SK-N-SH (cell line): ENCODE data around the gene GSTM5. TPM values are rescaled to one million over a fixed set of nuclear protein-coding genes. Genes with fewer than 3 reads are reported as not detected.

Source experiments
- CTCF ChIA-PET: fragments of 300-600, 350-600 bp; formaldehyde crosslinking; extraction: SDS; loops from one replicate; lab custom pipeline; 2021; lab: Yijun Ruan, JAX
- POLR2A ChIA-PET: fragments of 350-600 bp; sonication (Branson Sonifier 250); formaldehyde crosslinking; extraction: SDS; loops from one replicate; lab custom pipeline; 2020; ENCODE audit warnings: antibody characterized with exemption, inconsistent platforms; lab: Yijun Ruan, JAX
- DNase-seq: peaks from one replicate; pipeline ENCODE4 v3.0.0; 2012
- H2AFZ ChIP-seq: fragments of 200-600 bp; sonication (generic); 2 replicates; pipeline ENCODE4 v1.8.1; 2016; ENCODE audit warnings: antibody characterized with exemption, mild to moderate bottlenecking, low read depth
- H3F3A ChIP-seq: fragments of 200-600 bp; sonication (generic); replicated peaks from 2 replicates; pipeline ENCODE3; 2016; ENCODE audit warnings: antibody characterized with exemption, mild to moderate bottlenecking; ENCODE audit not compliant: insufficient read depth
- H3K27ac ChIP-seq, 2 experiments: fragments of 200-500 bp in 1 of 2; fragments of 200-600 bp in 1 of 2; sonication (Bioruptor generic) in 1 of 2; sonication (generic), shearing (Covaris generic) in 1 of 2; 2 replicates each; pipeline versions ENCODE4 v1.5.1 to v1.6.1; 2014 to 2016; ENCODE audit warnings: low read depth in 2 of 2, inconsistent platforms in 1 of 2, low read length in 1 of 2, mild to moderate bottlenecking in 1 of 2, mixed read lengths in 1 of 2
- H3K27me3 ChIP-seq: fragments of 200-600 bp; sonication (generic), shearing (Covaris generic); 2 replicates; pipeline ENCODE4 v1.6.1; 2016; ENCODE audit warnings: mixed run types; ENCODE audit not compliant: insufficient read depth
- H3K36me3 ChIP-seq, 2 experiments: fragments of 200-500 bp in 1 of 2; fragments of 200-600 bp in 1 of 2; sonication (Bioruptor generic) in 1 of 2; sonication (generic) in 1 of 2; replicated peaks in 1 of 2; 2 replicates each; pipeline versions ENCODE3 to v1.5.1; 2014 to 2016; ENCODE audit warnings: low read length in 1 of 2, mild to moderate bottlenecking in 1 of 2; ENCODE audit not compliant: insufficient read depth in 2 of 2, control insufficient read depth in 1 of 2
- H3K4me1 ChIP-seq, 2 experiments: fragments of 200-500 bp in 1 of 2; fragments of 200-600 bp in 1 of 2; sonication (Bioruptor generic) in 1 of 2; sonication (generic), shearing (Covaris generic) in 1 of 2; 2 replicates each; pipeline versions ENCODE4 v1.5.1 to v1.6.1; 2014 to 2016; ENCODE audit warnings: low read depth in 1 of 2, low read length in 1 of 2, mixed run types in 1 of 2; ENCODE audit not compliant: insufficient read depth in 2 of 2, control insufficient read depth in 1 of 2
- H3K4me2 ChIP-seq: fragments of 200-600 bp; sonication (generic), shearing (Covaris generic); 2 replicates; pipeline ENCODE4 v1.6.1; 2017; ENCODE audit warnings: mixed run types
- H3K4me3 ChIP-seq, 2 experiments: fragments of 200-500 bp in 1 of 2; fragments of 200-600 bp in 1 of 2; sonication (Bioruptor generic) in 1 of 2; sonication (generic), shearing (Covaris generic) in 1 of 2; 2 replicates each; pipeline versions ENCODE4 v1.5.1 to v1.8.1; 2014 to 2016; ENCODE audit warnings: low read depth in 2 of 2, inconsistent platforms in 1 of 2, low read length in 1 of 2, mild to moderate bottlenecking in 1 of 2, mixed read lengths in 1 of 2, moderate library complexity in 1 of 2
- H3K79me2 ChIP-seq: fragments of 200-600 bp; sonication (generic); 2 replicates; pipeline ENCODE4 v1.8.1; 2017; ENCODE audit warnings: mild to moderate bottlenecking; ENCODE audit not compliant: insufficient read depth
- H3K9ac ChIP-seq: fragments of 200-600 bp; sonication (generic); 2 replicates; pipeline ENCODE4 v1.6.1; 2017; ENCODE audit warnings: mixed run types
- H3K9me2 ChIP-seq: fragments of 200-600 bp; sonication (generic); 2 replicates; pipeline ENCODE4 v1.6.1; 2017; ENCODE audit warnings: mixed run types
- H3K9me3 ChIP-seq: fragments of 200-600 bp; sonication (generic); 2 replicates; pipeline ENCODE4 v1.6.1; 2017; ENCODE audit warnings: mixed run types, mild to moderate bottlenecking, moderate library complexity
- H4K20me1 ChIP-seq: fragments of 200-600 bp; sonication (generic); 2 replicates; pipeline ENCODE4 v1.6.1; 2017; ENCODE audit warnings: mild to moderate bottlenecking, mixed run types; ENCODE audit not compliant: insufficient read depth
- EP300 ChIP-seq, 2 experiments: IDR thresholded peaks; 2 replicates each; pipeline versions ENCODE4 v1.4.0 to v1.6.1; 2012; ENCODE audit warnings: borderline replicate concordance in 1 of 2, low read depth in 1 of 2, low read length in 1 of 2
- EZH2phosphoT487 ChIP-seq: fragments of 200-600 bp; sonication (generic); IDR thresholded peaks from 2 replicates; pipeline ENCODE4 v1.6.1; 2017; ENCODE audit warnings: low read depth, mixed run types, mild to moderate bottlenecking, antibody characterized with exemption, moderate library complexity, borderline replicate concordance
- FOXM1 ChIP-seq: IDR thresholded peaks from 2 replicates; pipeline ENCODE4 v1.4.0; 2012; ENCODE audit warnings: low read depth, mild to moderate bottlenecking
- GABPA ChIP-seq: IDR thresholded peaks from 2 replicates; pipeline ENCODE4 v1.4.0; 2012; ENCODE audit warnings: low read depth, mild to moderate bottlenecking
- GATA2 ChIP-seq: sonication (generic); formaldehyde crosslinking; IDR thresholded peaks from 2 replicates; pipeline ENCODE4 v1.5.0; 2020; ENCODE audit warnings: mild to moderate bottlenecking, missing genetic modification reagents
- NFIC ChIP-seq: IDR thresholded peaks from 2 replicates; pipeline ENCODE4 v1.4.0; 2012; ENCODE audit warnings: borderline replicate concordance
- RCOR1 ChIP-seq: fragments of 150-350 bp; IDR thresholded peaks from 2 replicates; pipeline ENCODE4 v1.6.1; 2017; ENCODE audit warnings: antibody characterized with exemption, low read length
- REST ChIP-seq: IDR thresholded peaks from 2 replicates; pipeline ENCODE4 v1.6.1; 2012; ENCODE audit warnings: mild to moderate bottlenecking, low read depth, low read length, moderate library complexity
- SMC3 ChIP-seq: IDR thresholded peaks from 2 replicates; pipeline ENCODE4 v1.6.1; 2012; ENCODE audit warnings: low read depth, low read length, improper control_type of control experiment
- TAF1 ChIP-seq: IDR thresholded peaks from 2 replicates; pipeline ENCODE4 v1.6.1; 2012; ENCODE audit warnings: low read depth, mild to moderate bottlenecking, low read length, moderate library complexity, borderline replicate concordance
- WGBS: methylation state at CpG from one replicate; pipeline ENCODE4 v1.1.6; 2017; ENCODE audit warnings: low lambda C conversion rate; 5-methylcytosine and 5-hydroxymethylcytosine counted together
- polyA plus RNA-seq, 3 experiments: library from polyadenylated mRNA; depleted of rRNA; stranded (reverse); fragments of >200 nt; gene quantifications; 2 replicates each; pipeline ENCODE4 v1.2.3, GENCODE V29; 2012
- TF ChIP-seq, protein P1 (sequence below): fragments of 150-350 bp; IDR thresholded peaks from 2 replicates; pipeline ENCODE4 v1.6.1; 2017; ENCODE audit warnings: antibody characterized with exemption, low read length, low read depth, borderline replicate concordance
- TF ChIP-seq, protein P2 (sequence below): IDR thresholded peaks from 2 replicates; pipeline ENCODE4 v1.4.0; 2012; ENCODE audit warnings: low read depth
- TF ChIP-seq, protein P3 (sequence below): fragments of 150-350 bp; IDR thresholded peaks from 2 replicates; pipeline ENCODE4 v1.6.1; 2016; ENCODE audit warnings: mild to moderate bottlenecking, low read depth, low read length
- TF ChIP-seq, protein P4 (sequence below): fragments of 200-600 bp; sonication (generic); IDR thresholded peaks from 2 replicates; pipeline ENCODE4 v1.6.1; 2017; ENCODE audit warnings: antibody characterized with exemption, mild to moderate bottlenecking, moderate library complexity

The GSTM5 gene
- polyA plus RNA-seq, 1 of the 3 experiments (the other 2 are of a cell fraction) = not detected

GRCh38 chr1:109757936-109758786 lies 46.1 kb downstream of the GSTM5 start (continued):
- no peak for TF ChIP-seq REST
- no peak for TF ChIP-seq GABPA
- no peak for TF ChIP-seq RCOR1
- TF ChIP-seq, protein P1, sequence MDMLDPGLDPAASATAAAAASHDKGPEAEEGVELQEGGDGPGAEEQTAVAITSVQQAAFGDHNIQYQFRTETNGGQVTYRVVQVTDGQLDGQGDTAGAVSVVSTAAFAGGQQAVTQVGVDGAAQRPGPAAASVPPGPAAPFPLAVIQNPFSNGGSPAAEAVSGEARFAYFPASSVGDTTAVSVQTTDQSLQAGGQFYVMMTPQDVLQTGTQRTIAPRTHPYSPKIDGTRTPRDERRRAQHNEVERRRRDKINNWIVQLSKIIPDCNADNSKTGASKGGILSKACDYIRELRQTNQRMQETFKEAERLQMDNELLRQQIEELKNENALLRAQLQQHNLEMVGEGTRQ = no peak
- no peak for TF ChIP-seq GATA2 (CRISPR knock-in tag)
- TF ChIP-seq SMC3 = no peak
- no peak for TF ChIP-seq EZH2phosphoT487
- no peak for TF ChIP-seq FOXM1

- no peak for DNase-seq
- TF ChIP-seq NFIC (no peak), EP300 (IDR thresholded peaks at IDR 0.05; ENCODE audit: borderline replicate concordance in 1 of 2, low read depth in 1 of 2, low read length in 1 of 2) (no peak), TAF1 (no peak), REST (no peak)
- TF ChIP-seq, protein P2, sequence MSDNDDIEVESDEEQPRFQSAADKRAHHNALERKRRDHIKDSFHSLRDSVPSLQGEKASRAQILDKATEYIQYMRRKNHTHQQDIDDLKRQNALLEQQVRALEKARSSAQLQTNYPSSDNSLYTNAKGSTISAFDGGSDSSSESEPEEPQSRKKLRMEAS = no peak
- TF ChIP-seq, protein P3, sequence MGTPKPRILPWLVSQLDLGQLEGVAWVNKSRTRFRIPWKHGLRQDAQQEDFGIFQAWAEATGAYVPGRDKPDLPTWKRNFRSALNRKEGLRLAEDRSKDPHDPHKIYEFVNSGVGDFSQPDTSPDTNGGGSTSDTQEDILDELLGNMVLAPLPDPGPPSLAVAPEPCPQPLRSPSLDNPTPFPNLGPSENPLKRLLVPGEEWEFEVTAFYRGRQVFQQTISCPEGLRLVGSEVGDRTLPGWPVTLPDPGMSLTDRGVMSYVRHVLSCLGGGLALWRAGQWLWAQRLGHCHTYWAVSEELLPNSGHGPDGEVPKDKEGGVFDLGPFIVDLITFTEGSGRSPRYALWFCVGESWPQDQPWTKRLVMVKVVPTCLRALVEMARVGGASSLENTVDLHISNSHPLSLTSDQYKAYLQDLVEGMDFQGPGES = no peak
- TF ChIP-seq, protein P4, sequence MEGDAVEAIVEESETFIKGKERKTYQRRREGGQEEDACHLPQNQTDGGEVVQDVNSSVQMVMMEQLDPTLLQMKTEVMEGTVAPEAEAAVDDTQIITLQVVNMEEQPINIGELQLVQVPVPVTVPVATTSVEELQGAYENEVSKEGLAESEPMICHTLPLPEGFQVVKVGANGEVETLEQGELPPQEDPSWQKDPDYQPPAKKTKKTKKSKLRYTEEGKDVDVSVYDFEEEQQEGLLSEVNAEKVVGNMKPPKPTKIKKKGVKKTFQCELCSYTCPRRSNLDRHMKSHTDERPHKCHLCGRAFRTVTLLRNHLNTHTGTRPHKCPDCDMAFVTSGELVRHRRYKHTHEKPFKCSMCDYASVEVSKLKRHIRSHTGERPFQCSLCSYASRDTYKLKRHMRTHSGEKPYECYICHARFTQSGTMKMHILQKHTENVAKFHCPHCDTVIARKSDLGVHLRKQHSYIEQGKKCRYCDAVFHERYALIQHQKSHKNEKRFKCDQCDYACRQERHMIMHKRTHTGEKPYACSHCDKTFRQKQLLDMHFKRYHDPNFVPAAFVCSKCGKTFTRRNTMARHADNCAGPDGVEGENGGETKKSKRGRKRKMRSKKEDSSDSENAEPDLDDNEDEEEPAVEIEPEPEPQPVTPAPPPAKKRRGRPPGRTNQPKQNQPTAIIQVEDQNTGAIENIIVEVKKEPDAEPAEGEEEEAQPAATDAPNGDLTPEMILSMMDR = no peak
Observed at GRCh38 chr1:109759513-109760334, 47.7 kb downstream of the GSTM5 start.

More at GRCh38 chr1:109759513-109760334, 47.7 kb downstream of the GSTM5 start:
- Histone ChIP-seq H3K4me2 (no peak overlapping the region), H4K20me1 (no peaks in the 10 kb centered on the region), H3K9me2 (no peaks in the 10 kb centered on the region), H3K79me2 (no peaks in the 10 kb centered on the region), H3F3A (no peaks in the 10 kb centered on the region), H3K27me3 (no peaks in the 10 kb centered on the region), H2AFZ (no peak overlapping the region), H3K9me3 (no peaks in the 10 kb centered on the region), H3K4me3 (no peak overlapping the region), H3K27ac (no peak overlapping the region), H3K9ac (no peak overlapping the region), H3K4me1 (peaks cover 4 to 15% of the 10 kb centered on the region in 2 experiments; a peak in 2 of 4 replicates), H3K36me3 (no peaks in the 10 kb centered on the region)
- POLR2A ChIA-PET = interaction anchor here (1.3 kb wide), 1 partner anchor 26 kb away, joined by 3 read pairs; no protein-coding TSS in a partner anchor
- CTCF ChIA-PET = interaction anchor here (0.9 to 2.4 kb wide), 7 partner anchors 11 to 228 kb away, joined by 3 to 16 read pairs (median 5); partner anchors contain the start of gene AHCYL1
- WGBS = 84% methylated on average over 9 of the region's 11 CpGs
